ENCODE results near the gene LSM14A. TPM values are rescaled to one million over a fixed set of nuclear protein-coding genes. Genes with fewer than 3 reads are reported as not detected.

The LSM14A gene
- total and polyA plus RNA-seq, 2 of the 13 experiments (the other 11 are each of a cell fraction or from before 2014, with no cell fraction given), result 77.0 to 83.6 TPM

- no peak; the same call in 1 of the 2 replicates for TF ChIP-seq HMG20B (CRISPR knock-in tag; conservative IDR thresholded peaks at IDR 0.05)
- TF ChIP-seq, protein P1, sequence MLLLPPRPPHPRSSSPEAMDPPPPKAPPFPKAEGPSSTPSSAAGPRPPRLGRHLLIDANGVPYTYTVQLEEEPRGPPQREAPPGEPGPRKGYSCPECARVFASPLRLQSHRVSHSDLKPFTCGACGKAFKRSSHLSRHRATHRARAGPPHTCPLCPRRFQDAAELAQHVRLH (CRISPR knock-in tag; IDR thresholded peaks at IDR 0.05; ENCODE audit: borderline replicate concordance, low read depth), result peak; percentile 78; the same call in 1 of the 2 replicates
- 0 out of 2 replicates have a peak, but pooled peaks have one; percentile 3 for TF ChIP-seq ARID2 (CRISPR knock-in tag; IDR thresholded peaks at IDR 0.05; ENCODE audit: borderline replicate concordance)
- TF ChIP-seq ZNF792 (CRISPR knock-in tag; IDR thresholded peaks at IDR 0.05), result peak; percentile 84; the same call in 1 of the 2 replicates
- no peak; the same call in 1 of the 2 replicates for TF ChIP-seq HDAC1 (CRISPR knock-in tag; IDR thresholded peaks at IDR 0.05)
- no peak for TF ChIP-seq EEA1 (CRISPR knock-in tag; IDR thresholded peaks at IDR 0.05; ENCODE audit: borderline replicate concordance)
- TF ChIP-seq EZH2 (conservative IDR thresholded peaks at IDR 0.05; ENCODE audit: low read depth, low read length), result no peak
- peak; percentile 19; the same call in 1 of the 2 replicates for TF ChIP-seq HOXA5 (CRISPR knock-in tag; IDR thresholded peaks at IDR 0.05)
- peak; percentile 35; the same call in 1 of the 2 replicates for TF ChIP-seq RFXAP (CRISPR knock-in tag; IDR thresholded peaks at IDR 0.05; ENCODE audit: borderline replicate concordance)
- TF ChIP-seq, protein P2, sequence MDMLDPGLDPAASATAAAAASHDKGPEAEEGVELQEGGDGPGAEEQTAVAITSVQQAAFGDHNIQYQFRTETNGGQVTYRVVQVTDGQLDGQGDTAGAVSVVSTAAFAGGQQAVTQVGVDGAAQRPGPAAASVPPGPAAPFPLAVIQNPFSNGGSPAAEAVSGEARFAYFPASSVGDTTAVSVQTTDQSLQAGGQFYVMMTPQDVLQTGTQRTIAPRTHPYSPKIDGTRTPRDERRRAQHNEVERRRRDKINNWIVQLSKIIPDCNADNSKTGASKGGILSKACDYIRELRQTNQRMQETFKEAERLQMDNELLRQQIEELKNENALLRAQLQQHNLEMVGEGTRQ (IDR thresholded peaks at IDR 0.05; ENCODE audit: low read depth, low read length), result no peak
- TF ChIP-seq, protein P2 (CRISPR knock-in tag; IDR thresholded peaks at IDR 0.05; ENCODE audit: borderline replicate concordance), result no peak
- TF ChIP-seq ZNF615 (CRISPR knock-in tag; IDR thresholded peaks at IDR 0.05; ENCODE audit: borderline replicate concordance), result peak; percentile 79; the same call in 1 of the 2 replicates
- peak; percentile 43; the same call in 1 of the 2 replicates for TF ChIP-seq GATAD1 (CRISPR knock-in tag; IDR thresholded peaks at IDR 0.05)
- no peak for TF ChIP-seq PAF1 (CRISPR knock-in tag; IDR thresholded peaks at IDR 0.05)
- no peak for TF ChIP-seq RFX1 (IDR thresholded peaks at IDR 0.05)
- TF ChIP-seq, protein P3, sequence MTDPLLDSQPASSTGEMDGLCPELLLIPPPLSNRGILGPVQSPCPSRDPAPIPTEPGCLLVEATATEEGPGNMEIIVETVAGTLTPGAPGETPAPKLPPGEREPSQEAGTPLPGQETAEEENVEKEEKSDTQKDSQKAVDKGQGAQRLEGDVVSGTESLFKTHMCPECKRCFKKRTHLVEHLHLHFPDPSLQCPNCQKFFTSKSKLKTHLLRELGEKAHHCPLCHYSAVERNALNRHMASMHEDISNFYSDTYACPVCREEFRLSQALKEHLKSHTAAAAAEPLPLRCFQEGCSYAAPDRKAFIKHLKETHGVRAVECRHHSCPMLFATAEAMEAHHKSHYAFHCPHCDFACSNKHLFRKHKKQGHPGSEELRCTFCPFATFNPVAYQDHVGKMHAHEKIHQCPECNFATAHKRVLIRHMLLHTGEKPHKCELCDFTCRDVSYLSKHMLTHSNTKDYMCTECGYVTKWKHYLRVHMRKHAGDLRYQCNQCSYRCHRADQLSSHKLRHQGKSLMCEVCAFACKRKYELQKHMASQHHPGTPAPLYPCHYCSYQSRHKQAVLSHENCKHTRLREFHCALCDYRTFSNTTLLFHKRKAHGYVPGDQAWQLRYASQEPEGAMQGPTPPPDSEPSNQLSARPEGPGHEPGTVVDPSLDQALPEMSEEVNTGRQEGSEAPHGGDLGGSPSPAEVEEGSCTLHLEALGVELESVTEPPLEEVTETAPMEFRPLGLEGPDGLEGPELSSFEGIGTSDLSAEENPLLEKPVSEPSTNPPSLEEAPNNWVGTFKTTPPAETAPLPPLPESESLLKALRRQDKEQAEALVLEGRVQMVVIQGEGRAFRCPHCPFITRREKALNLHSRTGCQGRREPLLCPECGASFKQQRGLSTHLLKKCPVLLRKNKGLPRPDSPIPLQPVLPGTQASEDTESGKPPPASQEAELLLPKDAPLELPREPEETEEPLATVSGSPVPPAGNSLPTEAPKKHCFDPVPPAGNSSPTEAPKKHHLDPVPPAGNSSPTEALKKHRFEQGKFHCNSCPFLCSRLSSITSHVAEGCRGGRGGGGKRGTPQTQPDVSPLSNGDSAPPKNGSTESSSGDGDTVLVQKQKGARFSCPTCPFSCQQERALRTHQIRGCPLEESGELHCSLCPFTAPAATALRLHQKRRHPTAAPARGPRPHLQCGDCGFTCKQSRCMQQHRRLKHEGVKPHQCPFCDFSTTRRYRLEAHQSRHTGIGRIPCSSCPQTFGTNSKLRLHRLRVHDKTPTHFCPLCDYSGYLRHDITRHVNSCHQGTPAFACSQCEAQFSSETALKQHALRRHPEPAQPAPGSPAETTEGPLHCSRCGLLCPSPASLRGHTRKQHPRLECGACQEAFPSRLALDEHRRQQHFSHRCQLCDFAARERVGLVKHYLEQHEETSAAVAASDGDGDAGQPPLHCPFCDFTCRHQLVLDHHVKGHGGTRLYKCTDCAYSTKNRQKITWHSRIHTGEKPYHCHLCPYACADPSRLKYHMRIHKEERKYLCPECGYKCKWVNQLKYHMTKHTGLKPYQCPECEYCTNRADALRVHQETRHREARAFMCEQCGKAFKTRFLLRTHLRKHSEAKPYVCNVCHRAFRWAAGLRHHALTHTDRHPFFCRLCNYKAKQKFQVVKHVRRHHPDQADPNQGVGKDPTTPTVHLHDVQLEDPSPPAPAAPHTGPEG (CRISPR knock-in tag; IDR thresholded peaks at IDR 0.05), result no peak; the same call in 1 of the 2 replicates
- TF ChIP-seq, protein P4, sequence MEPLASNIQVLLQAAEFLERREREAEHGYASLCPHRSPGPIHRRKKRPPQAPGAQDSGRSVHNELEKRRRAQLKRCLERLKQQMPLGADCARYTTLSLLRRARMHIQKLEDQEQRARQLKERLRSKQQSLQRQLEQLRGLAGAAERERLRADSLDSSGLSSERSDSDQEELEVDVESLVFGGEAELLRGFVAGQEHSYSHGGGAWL (CRISPR knock-in tag; IDR thresholded peaks at IDR 0.05), result no peak
- TF ChIP-seq ZNF350 (CRISPR knock-in tag; IDR thresholded peaks at IDR 0.05; ENCODE audit: borderline replicate concordance, low read depth), result peak; percentile 45; the same call in 1 of the 2 replicates
- TF ChIP-seq, protein P5, sequence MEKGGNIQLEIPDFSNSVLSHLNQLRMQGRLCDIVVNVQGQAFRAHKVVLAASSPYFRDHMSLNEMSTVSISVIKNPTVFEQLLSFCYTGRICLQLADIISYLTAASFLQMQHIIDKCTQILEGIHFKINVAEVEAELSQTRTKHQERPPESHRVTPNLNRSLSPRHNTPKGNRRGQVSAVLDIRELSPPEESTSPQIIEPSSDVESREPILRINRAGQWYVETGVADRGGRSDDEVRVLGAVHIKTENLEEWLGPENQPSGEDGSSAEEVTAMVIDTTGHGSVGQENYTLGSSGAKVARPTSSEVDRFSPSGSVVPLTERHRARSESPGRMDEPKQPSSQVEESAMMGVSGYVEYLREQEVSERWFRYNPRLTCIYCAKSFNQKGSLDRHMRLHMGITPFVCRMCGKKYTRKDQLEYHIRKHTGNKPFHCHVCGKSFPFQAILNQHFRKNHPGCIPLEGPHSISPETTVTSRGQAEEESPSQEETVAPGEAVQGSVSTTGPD (CRISPR knock-in tag; IDR thresholded peaks at IDR 0.05), result 0 out of 2 replicates have a peak, but pooled peaks have one; percentile 42
Measured at GRCh38 chr19:34173193-34173956, 1.1 kb downstream of the LSM14A start (continued).
